Mesenteric fat pad (tissue), 1 donor: ENCODE results near the gene GLRX3. TPM values are rescaled to one million over a fixed set of nuclear protein-coding genes. Genes with fewer than 3 reads are reported as not detected.
A peak's percentile ranks its signal among the peaks of the same experiment; 100 is the strongest.
"Not testable (repeated sequence)": the region's sequence is repeated elsewhere in the genome, so short reads cannot be mapped to it uniquely, and the experiment has no call there.

Source experiments
- DNase-seq: peaks from one replicate; pipeline ENCODE4 v3.0.0-alpha.2; 2020; ENCODE audit warnings: low spot score
- long read RNA-seq: library from polyadenylated mRNA; unstranded; transcript quantifications from one replicate; pipeline ENCODE4 v2.0.0, GENCODE V29; 2020
- total RNA-seq: library from RNA; stranded (reverse); fragmentation: NEBNext Ultra II Directional; extraction: Animal tissue kit (Norgen Biotek cat#: 25700); gene quantifications from one replicate; pipeline ENCODE4 v1.2.1, GENCODE V29; 2021
- donor health status: DM: yes; HTN: yes; CAD: no.

Gene GLRX3
- total RNA-seq, result 72.0 TPM
- long read RNA-seq, transcript GLRX3-202 (12 exons, 3,827 nt), result minor isoform, 68 of 243 reads
- long read RNA-seq, transcript GLRX3-201 (11 exons, 1,302 nt), result major isoform, 161 of 243 reads
- long read RNA-seq, partial matches to known transcripts, result 3 of 243 reads
- long read RNA-seq, other reads (novel, unspliced or antisense), result 10 of 243 reads

GRCh38 chr10:130136226-130137089 is at the start of gene GLRX3:
Gene GLRX3, plus strand, starts transcription at chr10:130136391. Its CDS starts 30 bp downstream, at chr10:130136421.
- peak; percentile 97 for DNase-seq

- not testable (repeated sequence) for DNase-seq
These were observed 45.6 kb upstream of the GLRX3 start for GRCh38 chr10:130090565-130090964.

GRCh38 chr10:130099344-130099743 is 36.8 kb upstream of the GLRX3 start:
- no peak for DNase-seq

- DNase-seq, result no peak
These were observed 30.5 kb upstream of the GLRX3 start for GRCh38 chr10:130105724-130106123.

- DNase-seq, result not testable (repeated sequence)
These were observed 28.0 kb upstream of the GLRX3 start for GRCh38 chr10:130108146-130108545.

- no peak for DNase-seq
These were observed 27.1 kb upstream of the GLRX3 start for GRCh38 chr10:130108934-130109604.

- DNase-seq, result no peak
These were observed 26.4 kb upstream of the GLRX3 start for GRCh38 chr10:130109796-130110245.

- DNase-seq, result peak; percentile 99
These were observed 25.7 kb upstream of the GLRX3 start, which contains the start of gene C10orf143 for GRCh38 chr10:130110246-130111112. Gene C10orf143, minus strand, starts transcription at chr10:130110830. Its CDS starts 58 bp downstream, at chr10:130110772.

- peak; percentile 96 for DNase-seq
These were observed 24.9 kb upstream of the GLRX3 start for GRCh38 chr10:130111113-130111851.

GRCh38 chr10:130111852-130112180 is 24.4 kb upstream of the GLRX3 start:
- DNase-seq, result no peak

- no peak for DNase-seq
These were observed 23.4 kb upstream of the GLRX3 start for GRCh38 chr10:130112821-130113220.

- not testable (repeated sequence) for DNase-seq
These were observed 19.2 kb upstream of the GLRX3 start for GRCh38 chr10:130116942-130117341.

- not testable (repeated sequence) for DNase-seq
These were observed 18.7 kb upstream of the GLRX3 start for GRCh38 chr10:130117535-130117934.

- DNase-seq, result no peak
These were observed 14.6 kb upstream of the GLRX3 start for GRCh38 chr10:130121486-130122079.

GRCh38 chr10:130127364-130128061 is 8.7 kb upstream of the GLRX3 start:
- DNase-seq, result no peak

GRCh38 chr10:130128062-130128781 is 8.0 kb upstream of the GLRX3 start:
- no peak for DNase-seq

GRCh38 chr10:130128922-130129321 is 7.3 kb upstream of the GLRX3 start:
- DNase-seq, result no peak

- DNase-seq, result no peak
These were observed 440 bp upstream of the GLRX3 start for GRCh38 chr10:130135676-130136225.
